Stomach (tissue), 4 donors: ENCODE measurements around the gene C16orf90.

Experiments
- CTCF ChIP-seq, 7 experiments: fragments of 450-650 bp in 4 of 7; fragments of 200-600 bp in 3 of 7; sonication (generic) in 3 of 7; IDR thresholded peaks; one replicate each; pipeline ENCODE4 v1.5.1; 2016 to 2019; ENCODE audit warnings: antibody characterized with exemption in 7 of 7, control low read depth in 2 of 7, mild to moderate bottlenecking in 1 of 7
- EP300 ChIP-seq: sonication (generic); formaldehyde crosslinking; IDR thresholded peaks from one replicate; pipeline ENCODE4 v1.6.1; 2017; ENCODE audit warnings: antibody characterized with exemption
- POLR2A ChIP-seq, 4 donors: fragments of 450-650 bp; IDR thresholded peaks; one replicate each; pipeline ENCODE4 v1.6.1; 2016; ENCODE audit warnings: antibody characterized with exemption in 4 of 4, control low read depth in 2 of 4, mild to moderate bottlenecking in 1 of 4, moderate library complexity in 1 of 4
- POLR2AphosphoS5 ChIP-seq, 3 donors: sonication (generic); formaldehyde crosslinking; IDR thresholded peaks; one replicate each; pipeline ENCODE4 v1.6.1; 2016; ENCODE audit warnings: antibody characterized with exemption in 3 of 3

GRCh38 chr16:3444032-3444388, 51.3 kb downstream of the C16orf90 start:
- TF ChIP-seq EP300: no peak
- peak in 1 of 3 donors; percentile 19 for TF ChIP-seq POLR2AphosphoS5 (IDR thresholded peaks at IDR 0.05)
- peak in 1 of 7 experiments; percentile 21 for TF ChIP-seq CTCF (IDR thresholded peaks at IDR 0.05)
- TF ChIP-seq POLR2A (IDR thresholded peaks at IDR 0.05): no peak
